WERI-Rb-1 (cell line): Measurements from ENCODE around the gene B9D2.

Experiments
- DNase-seq: peaks from one replicate; pipeline ENCODE4 v3.0.0-alpha.2; 2020
- H3K27ac ChIP-seq: fragments of 250-450 bp; sonication (Bioruptor Pico); 2 replicates; pipeline ENCODE4 v1.5.1; 2020; ENCODE audit warnings: mild to moderate bottlenecking, moderate library complexity
- H3K27me3 ChIP-seq: fragments of 250-450 bp; sonication (Bioruptor Pico); 2 replicates; pipeline ENCODE4 v1.5.1; 2021; ENCODE audit warnings: mild to moderate bottlenecking, low read depth, moderate library complexity; ENCODE audit not compliant: insufficient read depth, severe bottlenecking
- H3K36me3 ChIP-seq: fragments of 250-450 bp; sonication (Bioruptor Pico); 2 replicates; pipeline ENCODE4 v1.5.1; 2020; ENCODE audit warnings: mild to moderate bottlenecking, moderate library complexity
- H3K4me3 ChIP-seq: 2 replicates; pipeline ENCODE4 v1.5.1; 2011; ENCODE audit warnings: low read depth, mild to moderate bottlenecking, control low read depth, low read length
- H3K9me3 ChIP-seq: fragments of 250-450 bp; sonication (Bioruptor Pico); 2 replicates; pipeline ENCODE4 v1.5.1; 2021; ENCODE audit warnings: mild to moderate bottlenecking, moderate library complexity; ENCODE audit not compliant: severe bottlenecking
- CTCF ChIP-seq: IDR thresholded peaks from 2 replicates; pipeline ENCODE4 v1.5.1; 2011; ENCODE audit warnings: low read depth, mild to moderate bottlenecking, control low read depth, inconsistent platforms, low read length

The B9D2 gene

GRCh38 chr19:41316306-41316920 lies 47.5 kb downstream of the B9D2 start:
- peaks cover 64% of the 10 kb centered on the region for H3K36me3 ChIP-seq
- H3K4me3 ChIP-seq, result no peak overlapping the region
- no peak for DNase-seq
- no peaks in the 10 kb centered on the region for H3K9me3 ChIP-seq
- TF ChIP-seq CTCF, result no peak
- no peak overlapping the region for H3K27ac ChIP-seq
- H3K27me3 ChIP-seq, result no peaks in the 10 kb centered on the region

- no peak overlapping the region for H3K27ac ChIP-seq
- H3K36me3 ChIP-seq, result peaks cover 52% of the 10 kb centered on the region
- no peak for DNase-seq
- no peak overlapping the region for H3K4me3 ChIP-seq
- TF ChIP-seq CTCF, result no peak
- no peaks in the 10 kb centered on the region for H3K9me3 ChIP-seq
- no peaks in the 10 kb centered on the region for H3K27me3 ChIP-seq
These were observed 52.3 kb downstream of the B9D2 start for GRCh38 chr19:41311613-41312012.

- Histone ChIP-seq H3K36me3 (peaks cover 52% of the 10 kb centered on the region), H3K4me3 (peak overlapping the region; percentile 92), H3K27ac (peak overlapping the region; percentile 91), H3K27me3 (no peaks in the 10 kb centered on the region), H3K9me3 (no peaks in the 10 kb centered on the region)
- DNase-seq, result no peak
- no peak for TF ChIP-seq CTCF
These were observed 52.9 kb downstream of the B9D2 start for GRCh38 chr19:41311072-41311471.

- no peak for TF ChIP-seq CTCF
These were observed 53.7 kb downstream of the B9D2 start, which contains the start of gene CCDC97 for GRCh38 chr19:41310033-41310831. CCDC97 (plus strand) TSS chr19:41310172; CDS start chr19:41310311, 139 bp downstream.

GRCh38 chr19:41309180-41310032 lies 54.5 kb downstream of the B9D2 start:
- DNase-seq, result no peak
- H3K27ac ChIP-seq, result peak overlapping the region; percentile 91
- H3K36me3 ChIP-seq, result peaks cover 61% of the 10 kb centered on the region
- no peaks in the 10 kb centered on the region for H3K27me3 ChIP-seq
- TF ChIP-seq CTCF, result no peak
- peak overlapping the region; percentile 92 for H3K4me3 ChIP-seq
- no peaks in the 10 kb centered on the region for H3K9me3 ChIP-seq

More at GRCh38 chr19:41310033-41310831, 53.7 kb downstream of the B9D2 start, which contains the start of gene CCDC97:
- peak within 1 kb of the TSS; percentile 91 for H3K27ac ChIP-seq
- H3K36me3 ChIP-seq, result peaks cover 55% of the 10 kb centered on the region
- no peaks in the 10 kb centered on the region for H3K27me3 ChIP-seq
- no peaks in the 10 kb centered on the region for H3K9me3 ChIP-seq
- peak; percentile 87 for DNase-seq
- H3K4me3 ChIP-seq, result peak within 1 kb of the TSS; percentile 92
